ENCODE results near the gene IFNA4.
A peak's percentile ranks its signal among the peaks of the same experiment; 100 is the strongest.
"Not testable (repeated sequence)": the region's sequence is repeated elsewhere in the genome, so short reads cannot be mapped to it uniquely, and the experiment has no call there.

The IFNA4 gene

GRCh38 chr9:21166560-21166959 lies 20.8 kb downstream of the IFNA4 start, which contains the start of gene IFNA21:
TSS of gene IFNA21 (minus strand) at chr9:21166660. CDS start at chr9:21166612, 48 bp downstream.
- DNase-seq (ENCODE audit: low read depth in 2 of 2): not testable (repeated sequence)

DNA sequence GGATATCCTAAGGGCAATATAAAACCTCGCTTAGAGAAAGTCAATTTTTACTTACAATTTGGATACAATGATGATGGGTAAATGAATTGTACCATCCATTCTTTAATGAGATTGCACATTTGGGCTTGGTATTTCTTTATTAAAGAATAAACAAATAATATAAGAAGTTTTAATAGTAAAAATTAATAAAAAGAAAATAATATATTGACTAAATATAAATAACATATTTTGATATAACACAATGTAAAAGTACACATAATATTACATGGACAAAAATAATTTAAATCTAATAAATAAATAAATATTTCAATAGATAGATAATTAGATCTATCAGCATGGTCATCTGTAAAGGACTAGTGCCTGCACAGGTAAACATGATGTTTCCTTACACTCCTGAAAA lies 21.9 kb downstream of the IFNA4 start:
- DNase-seq (ENCODE audit: low read depth in 2 of 2): no peak

GRCh38 chr9:21160178-21160577 lies 27.2 kb downstream of the IFNA4 start:
- DNase-seq (ENCODE audit: low read depth in 2 of 2): peak in 1 of 2 donors; percentile 9

- no peak for DNase-seq (ENCODE audit: low read depth in 2 of 2)
Observed at GRCh38 chr9:21155501-21155900, 31.9 kb downstream of the IFNA4 start.

DNA sequence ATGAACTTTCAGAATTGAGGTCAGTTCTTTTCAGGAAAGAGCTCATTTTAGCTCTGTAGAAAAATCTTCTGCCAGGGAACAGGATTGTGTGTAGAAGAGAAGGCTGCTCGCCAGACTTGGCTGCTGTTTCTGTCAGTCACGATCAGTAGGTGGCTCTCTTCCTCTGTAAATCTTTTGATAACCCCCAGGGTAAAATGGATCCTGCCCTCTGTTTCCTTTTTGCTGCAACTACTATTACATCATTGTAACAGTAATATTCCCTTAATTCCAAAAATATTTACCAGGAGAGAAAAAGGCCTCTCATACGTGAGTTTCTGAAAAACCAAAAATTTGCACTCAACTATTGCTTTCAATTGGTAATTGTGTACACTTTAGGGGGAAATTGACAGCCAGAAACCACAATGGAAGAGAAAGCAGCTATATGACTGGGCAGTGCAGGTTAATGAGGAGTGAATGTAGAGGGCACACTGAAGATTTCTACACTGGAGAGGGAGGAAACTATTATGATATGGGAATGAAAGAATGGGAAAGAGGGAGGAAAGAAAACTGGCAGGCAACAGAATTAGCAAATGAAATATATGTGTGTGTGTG lies 33.3 kb downstream of the IFNA4 start:
- DNase-seq (ENCODE audit: low read depth in 2 of 2): no peak

- no peak for DNase-seq (ENCODE audit: low read depth in 2 of 2)
Observed at GRCh38 chr9:21153336-21154017, 33.9 kb downstream of the IFNA4 start.

- DNase-seq (ENCODE audit: low read depth in 2 of 2): no peak
Observed at GRCh38 chr9:21144603-21145002, 42.8 kb downstream of the IFNA4 start.

DNA sequence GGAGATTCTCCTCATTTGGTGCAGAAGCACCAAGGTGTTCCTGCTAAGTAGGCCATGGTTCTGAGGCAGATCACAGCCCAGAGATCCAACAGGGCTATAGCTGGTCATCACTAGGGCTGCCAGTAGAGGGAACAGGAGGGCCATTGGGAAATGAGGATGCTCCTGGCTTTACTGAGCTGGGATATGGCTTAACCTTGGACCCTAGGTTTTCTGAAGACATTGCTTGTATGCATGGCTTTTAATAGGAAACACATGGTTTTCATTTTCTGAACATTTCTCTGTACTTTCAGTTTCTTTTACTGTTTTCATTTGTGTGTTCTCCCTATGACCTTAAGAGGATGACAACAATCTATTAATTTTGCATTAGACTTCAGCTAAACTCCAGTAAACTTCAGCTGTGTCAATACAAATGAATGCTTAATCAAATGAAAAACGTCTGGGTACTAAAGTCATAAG lies 45.9 kb downstream of the IFNA4 start, which contains the start of gene IFNW1:
Gene IFNW1, minus strand, starts transcription at position 406 of the 456 bp plus-strand sequence. Its CDS starts 262 bp downstream, at position 144.
- no peak for DNase-seq (ENCODE audit: low read depth in 2 of 2)

- no peak for DNase-seq (ENCODE audit: low read depth in 2 of 2)
Observed at GRCh38 chr9:21137020-21137419, 50.4 kb downstream of the IFNA4 start.
